HCT116 (cell line): ENCODE results near the gene PAQR4.

Experiments used
- EZH2phosphoT487 ChIP-seq: fragments of 200-600 bp; IDR thresholded peaks from 2 replicates; pipeline ENCODE4 v1.6.1; 2018; ENCODE audit warnings: antibody characterized with exemption, borderline replicate concordance
- TF ChIP-seq, protein P1 (sequence below), 3 experiments: fragments of 200-600 bp in 1 of 3; sonication (generic) in 1 of 3; IDR thresholded peaks in 2 of 3; conservative IDR thresholded peaks in 1 of 3; 2 replicates each; pipeline ENCODE4 v1.5.1; 2012 to 2017; ENCODE audit warnings: low read depth in 2 of 3, low read length in 2 of 3, antibody characterized with exemption in 1 of 3, borderline replicate concordance in 1 of 3, control low read depth in 1 of 3, mild to moderate bottlenecking in 1 of 3, mixed read lengths in 1 of 3, mixed run types in 1 of 3, moderate library complexity in 1 of 3; ENCODE audit not compliant: insufficient read depth in 1 of 3

GRCh38 chr16:3003582-3004270, 34.6 kb downstream of the PAQR4 start:
- TF ChIP-seq, protein P1, sequence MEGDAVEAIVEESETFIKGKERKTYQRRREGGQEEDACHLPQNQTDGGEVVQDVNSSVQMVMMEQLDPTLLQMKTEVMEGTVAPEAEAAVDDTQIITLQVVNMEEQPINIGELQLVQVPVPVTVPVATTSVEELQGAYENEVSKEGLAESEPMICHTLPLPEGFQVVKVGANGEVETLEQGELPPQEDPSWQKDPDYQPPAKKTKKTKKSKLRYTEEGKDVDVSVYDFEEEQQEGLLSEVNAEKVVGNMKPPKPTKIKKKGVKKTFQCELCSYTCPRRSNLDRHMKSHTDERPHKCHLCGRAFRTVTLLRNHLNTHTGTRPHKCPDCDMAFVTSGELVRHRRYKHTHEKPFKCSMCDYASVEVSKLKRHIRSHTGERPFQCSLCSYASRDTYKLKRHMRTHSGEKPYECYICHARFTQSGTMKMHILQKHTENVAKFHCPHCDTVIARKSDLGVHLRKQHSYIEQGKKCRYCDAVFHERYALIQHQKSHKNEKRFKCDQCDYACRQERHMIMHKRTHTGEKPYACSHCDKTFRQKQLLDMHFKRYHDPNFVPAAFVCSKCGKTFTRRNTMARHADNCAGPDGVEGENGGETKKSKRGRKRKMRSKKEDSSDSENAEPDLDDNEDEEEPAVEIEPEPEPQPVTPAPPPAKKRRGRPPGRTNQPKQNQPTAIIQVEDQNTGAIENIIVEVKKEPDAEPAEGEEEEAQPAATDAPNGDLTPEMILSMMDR (IDR thresholded peaks at IDR 0.05 in 2 of 3, conservative IDR thresholded peaks at IDR 0.05 in 1 of 3; ENCODE audit: borderline replicate concordance in 1 of 3, insufficient read depth in 1 of 3, low read depth in 2 of 3, low read length in 2 of 3) = peak in 2 of 3 experiments; percentile 43 to 52; a peak in 3 of 6 replicates
- TF ChIP-seq EZH2phosphoT487 = no peak
